ENCODE measurements around the gene DDC.

Gene DDC

GRCh38 chr7:50450590-50451032 lies 114.6 kb downstream of the DDC start:
- DNase-seq = no peak

- DNase-seq = peak; percentile 63
These were observed 115.2 kb downstream of the DDC start, which contains the start of gene FIGNL1 for GRCh38 chr7:50449881-50450589. FIGNL1 (minus strand) TSS chr7:50450350; CDS start chr7:50447287, 3,063 bp downstream.

- DNase-seq = no peak
These were observed 115.7 kb downstream of the DDC start for GRCh38 chr7:50449501-50449880.

GRCh38 chr7:50448823-50449222 lies 116.4 kb downstream of the DDC start:
- no peak for DNase-seq

GRCh38 chr7:50446542-50446960 lies 118.7 kb downstream of the DDC start:
- no peak for DNase-seq

GRCh38 chr7:50436133-50436806 lies 128.9 kb downstream of the DDC start:
- no peak for DNase-seq

- DNase-seq = no peak
These were observed 133.4 kb downstream of the DDC start for GRCh38 chr7:50431722-50432305.

- no peak for DNase-seq
These were observed 133.9 kb downstream of the DDC start for GRCh38 chr7:50431316-50431715.

- DNase-seq = no peak
These were observed 136.3 kb downstream of the DDC start for GRCh38 chr7:50428911-50429310.

- DNase-seq = no peak
These were observed 137.7 kb downstream of the DDC start for GRCh38 chr7:50427518-50427917.

GRCh38 chr7:50426280-50427045 lies 138.7 kb downstream of the DDC start:
- no peak for DNase-seq

GRCh38 chr7:50425318-50425717 lies 139.9 kb downstream of the DDC start:
- DNase-seq = no peak

GRCh38 chr7:50423860-50424259 lies 141.3 kb downstream of the DDC start:
- no peak for DNase-seq

- no peak for DNase-seq
These were observed 142.3 kb downstream of the DDC start for GRCh38 chr7:50422858-50423257.

- no peak for DNase-seq
These were observed 144.2 kb downstream of the DDC start for GRCh38 chr7:50421043-50421442.

- no peak for DNase-seq
These were observed 146.5 kb downstream of the DDC start for GRCh38 chr7:50418526-50419290.

GRCh38 chr7:50418086-50418515 lies 147.1 kb downstream of the DDC start:
- peak; percentile 7 for DNase-seq

- DNase-seq = no peak
These were observed 148.6 kb downstream of the DDC start for GRCh38 chr7:50416527-50417182.

GRCh38 chr7:50415844-50416364 lies 149.3 kb downstream of the DDC start:
- no peak for DNase-seq

GRCh38 chr7:50413561-50413960 lies 151.6 kb downstream of the DDC start:
- no peak for DNase-seq

- DNase-seq = no peak
These were observed 152.2 kb downstream of the DDC start for GRCh38 chr7:50412973-50413372.

GRCh38 chr7:50411332-50411731 lies 153.9 kb downstream of the DDC start:
- DNase-seq = no peak
